Caco-2 (cell line): ENCODE data around the gene SRMS. TPM values are rescaled to one million over a fixed set of nuclear protein-coding genes. Genes with fewer than 3 reads are reported as not detected.

Experiments used
- BruUV-seq: library from RNA; stranded (reverse); fragments of 400-500 nt; replicated peaks from 2 replicates; lab custom pipeline; 2021; lab: Mats Ljungman, UMichigan
- CTCF ChIA-PET: fragments of 300-600 bp; sonication (Branson Sonifier 250); formaldehyde crosslinking; loops from one replicate; lab custom pipeline; 2022; ENCODE audit warnings: antibody characterized with exemption; lab: Charles Lee
- POLR2A ChIA-PET: fragments of 300-600 bp; sonication (Branson Sonifier 250); formaldehyde crosslinking; loops from one replicate; lab custom pipeline; 2022; ENCODE audit warnings: antibody characterized with exemption; lab: Charles Lee
- DNase-seq, 2 experiments: peaks; one replicate each; pipeline versions ENCODE4 v3.0.0 to v3.0.0-alpha.2; 2020 to 2022
- H3K27me3 ChIP-seq: replicated peaks from 2 replicates; pipeline ENCODE4 v1.6.0; 2011; ENCODE audit warnings: low read length; ENCODE audit not compliant: control insufficient read depth, insufficient read depth
- H3K36me3 ChIP-seq: 2 replicates; pipeline ENCODE4 v1.5.1; 2011; ENCODE audit warnings: low read length; ENCODE audit not compliant: control insufficient read depth, insufficient read depth
- H3K4me1 ChIP-seq: fragments of 250-450 bp; sonication (Bioruptor Pico); 2 replicates; pipeline ENCODE4 v1.5.1; 2020; ENCODE audit warnings: mild to moderate bottlenecking
- H3K4me3 ChIP-seq: 2 replicates; pipeline ENCODE4 v1.5.1; 2011; ENCODE audit warnings: low read depth, mild to moderate bottlenecking, control low read depth, low read length
- H3K9me3 ChIP-seq: fragments of 250-450 bp; sonication (Bioruptor Pico); 2 replicates; pipeline ENCODE4 v1.5.1; 2020; ENCODE audit warnings: mild to moderate bottlenecking, moderate library complexity
- H3K27ac Mint-ChIP-seq: one replicate; pipeline ENCODE4 v1.8.0; 2022; ENCODE audit warnings: mixed read lengths; ENCODE audit not compliant: unreplicated experiment
- H3K27me3 Mint-ChIP-seq: one replicate; pipeline ENCODE4 v1.8.0; 2022; ENCODE audit warnings: mixed read lengths; ENCODE audit not compliant: insufficient read depth, unreplicated experiment
- H3K36me3 Mint-ChIP-seq: one replicate; pipeline ENCODE4 v1.8.0; 2022; ENCODE audit warnings: mild to moderate bottlenecking, mixed read lengths; ENCODE audit not compliant: insufficient read depth, unreplicated experiment
- H3K4me1 Mint-ChIP-seq: one replicate; pipeline ENCODE4 v1.8.0; 2022; ENCODE audit warnings: low read depth, mixed read lengths; ENCODE audit not compliant: unreplicated experiment
- H3K4me3 Mint-ChIP-seq: one replicate; pipeline ENCODE4 v1.8.0; 2022; ENCODE audit warnings: mild to moderate bottlenecking, moderate library complexity, mixed read lengths; ENCODE audit not compliant: unreplicated experiment
- H3K9me3 Mint-ChIP-seq: one replicate; pipeline ENCODE4 v1.8.0; 2022; ENCODE audit warnings: mixed read lengths; ENCODE audit not compliant: unreplicated experiment
- intact Hi-C: fragments of 100-400 bp; cut with micrococcal nuclease; formaldehyde crosslinking; loops from one replicate; pipeline ENCODE4 v1.10.0; 2022; ENCODE audit not compliant: unreplicated experiment
- total RNA-seq: library from RNA; stranded (reverse); gene quantifications from 2 replicates; pipeline ENCODE4 v1.2.3, GENCODE V29; 2022
- TF ChIP-seq, protein P1 (sequence below), 2 experiments: fragments of 200-600 bp in 1 of 2; IDR thresholded peaks; 1 replicate in 1 of 2; 2 replicates in 1 of 2; pipeline versions ENCODE4 v1.5.1 to v1.8.0; 2011 to 2022; ENCODE audit warnings: antibody characterized with exemption in 1 of 2, control low read depth in 1 of 2, inconsistent platforms in 1 of 2, low read depth in 1 of 2, low read length in 1 of 2, mild to moderate bottlenecking in 1 of 2, moderate library complexity in 1 of 2; ENCODE audit not compliant: insufficient read depth in 1 of 2, severe bottlenecking in 1 of 2, unreplicated experiment in 1 of 2

Gene SRMS
- total RNA-seq, 1 experiment from 2014 or later: not detected

DNA sequence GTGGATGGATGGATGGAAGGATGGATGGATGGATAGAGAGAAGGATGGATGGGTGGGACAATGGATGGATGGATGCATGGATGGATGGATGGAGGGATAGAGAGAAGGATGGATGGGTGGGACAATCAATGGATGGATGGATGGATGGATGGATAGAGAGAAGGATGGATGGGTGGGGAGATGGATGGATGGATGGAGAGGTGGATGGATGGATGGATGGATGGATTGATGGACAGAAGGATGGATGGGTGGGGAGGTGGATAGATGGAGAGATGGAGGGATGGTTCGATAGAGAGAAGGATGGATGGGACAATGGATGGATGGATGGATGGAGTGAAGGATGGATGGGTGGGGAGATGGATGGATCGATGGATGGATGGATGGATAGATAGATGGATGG is 55.0 kb downstream of the SRMS start:
- H3K4me3 Mint-ChIP-seq: no peak overlapping the region
- no peaks in the 10 kb centered on the region for H3K9me3 ChIP-seq
- peaks cover 20% of the 10 kb centered on the region for H3K9me3 Mint-ChIP-seq
- H3K27ac Mint-ChIP-seq: no peak overlapping the region
- TF ChIP-seq, protein P1, sequence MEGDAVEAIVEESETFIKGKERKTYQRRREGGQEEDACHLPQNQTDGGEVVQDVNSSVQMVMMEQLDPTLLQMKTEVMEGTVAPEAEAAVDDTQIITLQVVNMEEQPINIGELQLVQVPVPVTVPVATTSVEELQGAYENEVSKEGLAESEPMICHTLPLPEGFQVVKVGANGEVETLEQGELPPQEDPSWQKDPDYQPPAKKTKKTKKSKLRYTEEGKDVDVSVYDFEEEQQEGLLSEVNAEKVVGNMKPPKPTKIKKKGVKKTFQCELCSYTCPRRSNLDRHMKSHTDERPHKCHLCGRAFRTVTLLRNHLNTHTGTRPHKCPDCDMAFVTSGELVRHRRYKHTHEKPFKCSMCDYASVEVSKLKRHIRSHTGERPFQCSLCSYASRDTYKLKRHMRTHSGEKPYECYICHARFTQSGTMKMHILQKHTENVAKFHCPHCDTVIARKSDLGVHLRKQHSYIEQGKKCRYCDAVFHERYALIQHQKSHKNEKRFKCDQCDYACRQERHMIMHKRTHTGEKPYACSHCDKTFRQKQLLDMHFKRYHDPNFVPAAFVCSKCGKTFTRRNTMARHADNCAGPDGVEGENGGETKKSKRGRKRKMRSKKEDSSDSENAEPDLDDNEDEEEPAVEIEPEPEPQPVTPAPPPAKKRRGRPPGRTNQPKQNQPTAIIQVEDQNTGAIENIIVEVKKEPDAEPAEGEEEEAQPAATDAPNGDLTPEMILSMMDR (IDR thresholded peaks at IDR 0.05; ENCODE audit: insufficient read depth in 1 of 2, low read depth in 1 of 2, low read length in 1 of 2, severe bottlenecking in 1 of 2, unreplicated experiment in 1 of 2): no peak
- no peaks in the 10 kb centered on the region for H3K4me1 ChIP-seq
- H3K27me3 ChIP-seq: no peaks in the 10 kb centered on the region
- intact Hi-C loops: no loop called here
- ChIA-PET CTCF (no interaction called here), POLR2A (no interaction called here)
- no peak overlapping the region for H3K4me3 ChIP-seq
- no peaks in the 10 kb centered on the region for H3K36me3 ChIP-seq
- DNase-seq: no peak
- no TSS peak for BruUV-seq
- H3K4me1 Mint-ChIP-seq: no peaks in the 10 kb centered on the region
- no peaks in the 10 kb centered on the region for H3K36me3 Mint-ChIP-seq
- no peaks in the 10 kb centered on the region for H3K27me3 Mint-ChIP-seq

DNA sequence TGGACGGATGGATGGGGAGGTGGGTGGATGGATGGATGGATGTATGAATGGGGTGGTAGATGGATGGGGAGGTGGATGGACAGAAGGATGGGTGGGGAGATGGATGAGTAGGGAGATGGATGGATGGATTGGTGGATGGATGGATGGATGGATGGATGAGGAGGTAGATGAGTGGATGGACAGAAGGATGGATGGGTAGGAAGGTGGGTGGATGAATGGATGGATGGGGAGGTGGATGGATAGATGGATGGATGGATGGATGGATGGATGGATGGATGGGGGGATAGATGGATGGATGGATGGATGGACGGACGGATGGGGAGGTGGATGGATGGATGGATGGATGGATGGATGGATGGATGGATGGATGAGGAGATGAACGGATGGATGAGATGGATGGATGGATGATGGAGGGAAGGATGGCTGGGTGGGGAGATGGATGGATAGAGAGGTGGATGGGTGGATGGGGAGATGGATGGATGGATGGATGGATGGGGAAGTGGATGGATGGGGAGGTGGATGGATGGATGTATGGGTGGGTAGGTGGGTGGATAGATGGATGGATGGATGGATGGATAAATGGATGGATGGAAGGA is 55.8 kb downstream of the SRMS start:
- Histone ChIP-seq H3K4me1 (no peaks in the 10 kb centered on the region), H3K36me3 (no peaks in the 10 kb centered on the region), H3K4me3 (no peak overlapping the region), H3K9me3 (no peaks in the 10 kb centered on the region), H3K27me3 (no peaks in the 10 kb centered on the region)
- Mint-ChIP-seq H3K27ac (no peak overlapping the region), H3K27me3 (no peaks in the 10 kb centered on the region), H3K36me3 (no peaks in the 10 kb centered on the region), H3K9me3 (peaks cover 20% of the 10 kb centered on the region), H3K4me1 (no peaks in the 10 kb centered on the region), H3K4me3 (no peak overlapping the region)
- TF ChIP-seq, protein P1 (IDR thresholded peaks at IDR 0.05; ENCODE audit: insufficient read depth in 1 of 2, low read depth in 1 of 2, low read length in 1 of 2, severe bottlenecking in 1 of 2, unreplicated experiment in 1 of 2): no peak
- no TSS peak for BruUV-seq
- ChIA-PET POLR2A (no interaction called here), CTCF (no interaction called here)
- no peak for DNase-seq
- intact Hi-C loops: no loop called here

DNA sequence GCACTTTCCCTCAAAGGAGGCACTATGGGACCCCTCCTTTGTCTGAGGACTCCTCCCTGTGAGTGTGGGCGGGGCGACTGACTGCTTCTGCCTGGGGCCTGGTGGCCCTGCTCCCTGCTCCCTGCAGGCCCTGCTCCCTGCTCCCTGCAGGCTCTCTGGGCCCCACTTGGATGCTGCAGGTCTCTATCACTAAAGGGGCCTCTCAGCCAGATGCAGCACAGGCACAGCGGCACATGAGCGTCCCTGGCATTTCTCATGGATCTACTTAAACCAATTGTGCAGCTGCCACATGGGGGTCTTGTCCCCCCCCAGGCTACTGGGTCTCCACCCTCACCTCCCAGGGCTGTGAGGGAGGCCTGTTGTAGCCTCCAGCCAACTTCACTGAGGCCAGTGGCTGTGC is 56.5 kb downstream of the SRMS start:
- TF ChIP-seq, protein P1 (IDR thresholded peaks at IDR 0.05; ENCODE audit: insufficient read depth in 1 of 2, low read depth in 1 of 2, low read length in 1 of 2, severe bottlenecking in 1 of 2, unreplicated experiment in 1 of 2): no peak
- DNase-seq: no peak
- ChIA-PET POLR2A (no interaction called here), CTCF (no interaction called here)
- Histone ChIP-seq H3K27me3 (no peaks in the 10 kb centered on the region), H3K4me1 (no peaks in the 10 kb centered on the region), H3K4me3 (no peak overlapping the region), H3K9me3 (no peaks in the 10 kb centered on the region), H3K36me3 (no peaks in the 10 kb centered on the region)
- no TSS peak for BruUV-seq
- Mint-ChIP-seq H3K9me3 (peaks cover 20% of the 10 kb centered on the region), H3K27me3 (no peaks in the 10 kb centered on the region), H3K27ac (no peak overlapping the region), H3K36me3 (no peaks in the 10 kb centered on the region), H3K4me1 (no peaks in the 10 kb centered on the region), H3K4me3 (no peak overlapping the region)
- intact Hi-C loops: no loop called here

Other genes with a start within 250 kb of the SRMS start
- gene CHRNA4, start 186.4 kb downstream of the SRMS start, total RNA-seq: 0.11 and 0.65 TPM in 2 replicates
- 0.25 and 0.46 TPM in 2 replicates for gene KCNQ2, start 75.1 kb downstream of the SRMS start, total RNA-seq
- 25.2 and 32.0 TPM in 2 replicates for gene EEF1A2, start 48.7 kb downstream of the SRMS start, total RNA-seq
- gene PPDPF, start 27.0 kb downstream of the SRMS start, total RNA-seq: 511 and 634 TPM in 2 replicates
- 0.42 and 0.64 TPM in 2 replicates for gene PTK6, start 10.4 kb downstream of the SRMS start, total RNA-seq
- gene FNDC11, start 6.4 kb upstream of the SRMS start, total RNA-seq: 0.39 TPM in 1 of 2 replicates, not detected in the other
- gene HELZ2, start 26.5 kb upstream of the SRMS start, total RNA-seq: 35.2 and 36.5 TPM in 2 replicates
- gene GMEB2, start 79.4 kb upstream of the SRMS start, total RNA-seq: 20.6 and 21.5 TPM in 2 replicates
- 27.4 and 27.9 TPM in 2 replicates for gene STMN3, start 105.7 kb upstream of the SRMS start, total RNA-seq
- gene RTEL1, start 110.6 kb upstream of the SRMS start, total RNA-seq: 51.1 and 61.6 TPM in 2 replicates
- gene TNFRSF6B, start 148.9 kb upstream of the SRMS start, total RNA-seq: not detected in 2 replicates
- 119 and 126 TPM in 2 replicates for gene ARFRP1, start 160.2 kb upstream of the SRMS start, total RNA-seq
- 69.3 and 74.7 TPM in 2 replicates for gene ZGPAT, start 160.3 kb upstream of the SRMS start, total RNA-seq
- 18.8 and 23.5 TPM in 2 replicates for gene LIME1, start 188.9 kb upstream of the SRMS start, total RNA-seq
- 211 and 234 TPM in 2 replicates for gene SLC2A4RG, start 192.0 kb upstream of the SRMS start, total RNA-seq